KG1 (cell line): Measurements from ENCODE around the gene STX16.

Source experiments
- DNase-seq: peaks from one replicate; lab custom pipeline; 2025; lab: John Stamatoyannopoulos, UW

Gene STX16

GRCh38 chr20:58619077-58619863, 31.8 kb upstream of the STX16 start:
- DNase-seq, result no peak

- DNase-seq, result no peak
Observed at GRCh38 chr20:58619864-58620431, 31.1 kb upstream of the STX16 start.

GRCh38 chr20:58621906-58622548, 29.1 kb upstream of the STX16 start:
- DNase-seq, result no peak

- DNase-seq, result no peak
Observed at GRCh38 chr20:58622671-58623578, 28.2 kb upstream of the STX16 start.

GRCh38 chr20:58623579-58624473, 27.3 kb upstream of the STX16 start:
- no peak for DNase-seq

- no peak for DNase-seq
Observed at GRCh38 chr20:58624687-58625086, 26.4 kb upstream of the STX16 start.

- DNase-seq, result no peak
Observed at GRCh38 chr20:58625585-58625984, 25.5 kb upstream of the STX16 start.

GRCh38 chr20:58626051-58626450, 25.0 kb upstream of the STX16 start:
- no peak for DNase-seq

GRCh38 chr20:58627212-58628072, 23.6 kb upstream of the STX16 start:
- no peak for DNase-seq

- DNase-seq, result no peak
Observed at GRCh38 chr20:58628491-58629214, 22.4 kb upstream of the STX16 start.

- no peak for DNase-seq
Observed at GRCh38 chr20:58629215-58629580, 21.9 kb upstream of the STX16 start.

- no peak for DNase-seq
Observed at GRCh38 chr20:58630063-58630462, 21.0 kb upstream of the STX16 start.

GRCh38 chr20:58633161-58634053, 17.7 kb upstream of the STX16 start:
- no peak for DNase-seq

GRCh38 chr20:58634059-58634458, 17.0 kb upstream of the STX16 start:
- no peak for DNase-seq

- DNase-seq, result no peak
Observed at GRCh38 chr20:58634521-58635278, 16.4 kb upstream of the STX16 start.

GRCh38 chr20:58635279-58635665, 15.8 kb upstream of the STX16 start:
- DNase-seq, result no peak

- DNase-seq, result no peak
Observed at GRCh38 chr20:58636396-58636982, 14.6 kb upstream of the STX16 start.
